ENCODE results near the gene KLHL21.
"Not testable (repeated sequence)": the region's sequence is repeated elsewhere in the genome, so short reads cannot be mapped to it uniquely, and the experiment has no call there.

KLHL21 gene, protein sequence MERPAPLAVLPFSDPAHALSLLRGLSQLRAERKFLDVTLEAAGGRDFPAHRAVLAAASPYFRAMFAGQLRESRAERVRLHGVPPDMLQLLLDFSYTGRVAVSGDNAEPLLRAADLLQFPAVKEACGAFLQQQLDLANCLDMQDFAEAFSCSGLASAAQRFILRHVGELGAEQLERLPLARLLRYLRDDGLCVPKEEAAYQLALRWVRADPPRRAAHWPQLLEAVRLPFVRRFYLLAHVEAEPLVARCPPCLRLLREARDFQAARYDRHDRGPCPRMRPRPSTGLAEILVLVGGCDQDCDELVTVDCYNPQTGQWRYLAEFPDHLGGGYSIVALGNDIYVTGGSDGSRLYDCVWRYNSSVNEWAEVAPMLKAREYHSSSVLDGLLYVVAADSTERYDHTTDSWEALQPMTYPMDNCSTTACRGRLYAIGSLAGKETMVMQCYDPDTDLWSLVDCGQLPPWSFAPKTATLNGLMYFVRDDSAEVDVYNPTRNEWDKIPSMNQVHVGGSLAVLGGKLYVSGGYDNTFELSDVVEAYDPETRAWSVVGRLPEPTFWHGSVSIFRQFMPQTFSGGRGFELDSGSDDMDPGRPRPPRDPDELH

DNA sequence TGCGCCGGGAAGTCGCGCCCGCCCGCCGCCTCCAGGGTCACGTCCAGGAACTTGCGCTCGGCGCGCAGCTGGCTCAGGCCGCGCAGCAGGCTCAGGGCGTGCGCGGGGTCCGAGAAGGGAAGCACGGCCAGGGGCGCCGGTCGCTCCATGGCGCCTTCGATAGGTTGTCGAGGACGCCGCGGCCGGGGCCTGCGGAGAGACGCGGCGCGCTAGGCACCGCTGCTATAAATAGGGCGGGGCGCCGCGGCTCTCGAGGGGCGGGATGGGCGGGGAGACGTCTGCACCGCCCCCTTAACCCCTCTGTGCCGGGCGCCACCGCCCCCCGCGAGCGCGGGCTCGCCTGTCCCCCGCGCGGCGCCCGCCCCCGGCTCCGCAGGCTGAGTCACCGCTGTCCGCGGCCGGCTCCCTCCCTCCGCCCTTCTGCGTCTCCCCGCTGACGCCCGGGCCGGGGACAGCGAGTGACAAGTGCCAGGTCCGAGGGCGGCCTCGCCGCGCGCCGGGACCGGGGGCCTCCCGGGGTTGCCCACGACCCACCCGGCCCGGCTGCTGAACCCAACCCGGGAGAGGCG, at the start of gene KLHL21:
Gene KLHL21, minus strand, starts transcription at position 201 of the 569 bp plus-strand sequence. Its CDS starts 52 bp downstream, at position 149.
- peak; percentile 94 for DNase-seq

DNA sequence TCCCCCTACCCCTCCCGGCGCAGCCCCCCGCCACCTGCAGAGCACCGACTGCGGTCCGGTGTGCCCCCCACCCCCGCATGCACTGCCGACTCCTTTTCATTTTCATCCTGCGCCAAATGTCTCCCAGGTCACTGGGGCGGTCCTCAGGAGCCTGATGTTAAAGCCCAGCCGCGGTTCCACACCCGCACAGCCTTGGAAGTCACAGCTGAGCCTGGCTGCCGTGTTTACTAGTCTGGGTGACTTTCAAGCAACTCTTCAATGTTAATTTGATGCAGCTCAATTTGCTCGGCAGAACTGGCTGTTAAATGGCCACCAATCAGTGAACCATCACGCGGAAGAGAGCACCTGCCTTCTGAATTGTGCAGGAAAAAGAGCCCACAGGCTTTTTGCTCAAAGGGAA, 49.2 kb upstream of the KLHL21 start:
- DNase-seq: no peak

DNA sequence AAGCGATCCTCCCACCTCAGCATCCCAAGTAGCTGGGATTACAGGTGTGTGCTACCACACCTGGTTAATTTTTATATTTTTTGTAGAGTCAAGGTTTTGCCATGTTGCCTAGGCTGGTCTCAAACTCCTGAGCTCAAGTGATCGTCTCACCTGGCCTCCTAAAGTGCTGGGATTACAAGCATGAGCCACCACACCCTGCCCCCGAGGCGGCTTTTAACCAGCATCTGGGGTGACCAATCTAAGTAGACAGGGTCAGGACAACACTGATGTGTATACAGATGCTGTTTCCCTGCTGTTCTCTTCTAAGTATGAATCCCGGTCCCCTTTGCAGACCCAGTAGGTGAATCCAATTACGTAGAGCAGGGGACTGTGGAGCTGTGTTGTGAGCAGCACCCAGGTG, 45.9 kb upstream of the KLHL21 start:
- no peak for DNase-seq

DNA sequence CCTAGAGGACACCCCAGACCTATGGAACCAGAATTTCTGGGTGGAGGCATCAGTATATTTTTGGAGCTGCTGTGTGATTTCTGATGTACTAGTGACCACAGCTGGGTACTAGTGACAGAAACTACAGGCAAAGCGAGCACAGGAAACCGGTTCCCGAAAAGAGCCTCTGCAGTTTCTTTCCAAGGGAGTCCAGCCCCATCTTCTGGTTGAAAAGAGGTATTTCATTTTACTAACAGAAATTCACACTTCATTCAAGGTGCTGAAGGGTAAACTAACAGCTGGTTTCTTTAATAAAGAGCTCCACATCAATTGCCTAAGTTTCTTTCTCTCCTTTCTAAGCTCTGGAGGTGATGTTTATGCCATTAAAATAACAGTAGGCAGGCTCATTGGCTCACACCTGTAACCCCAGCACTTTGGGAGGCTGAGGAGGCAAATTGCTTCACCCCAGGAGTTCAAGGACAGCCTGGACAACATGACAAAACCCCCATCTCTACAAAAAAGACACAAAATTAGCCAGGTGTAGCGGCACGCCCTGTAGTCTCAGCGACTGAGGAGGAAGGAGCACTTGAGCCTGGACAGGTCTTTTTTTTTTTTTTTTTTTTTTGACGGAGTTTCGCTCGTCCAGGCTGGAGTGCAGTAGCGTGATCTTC, 44.0 kb upstream of the KLHL21 start:
- DNase-seq: no peak

DNA sequence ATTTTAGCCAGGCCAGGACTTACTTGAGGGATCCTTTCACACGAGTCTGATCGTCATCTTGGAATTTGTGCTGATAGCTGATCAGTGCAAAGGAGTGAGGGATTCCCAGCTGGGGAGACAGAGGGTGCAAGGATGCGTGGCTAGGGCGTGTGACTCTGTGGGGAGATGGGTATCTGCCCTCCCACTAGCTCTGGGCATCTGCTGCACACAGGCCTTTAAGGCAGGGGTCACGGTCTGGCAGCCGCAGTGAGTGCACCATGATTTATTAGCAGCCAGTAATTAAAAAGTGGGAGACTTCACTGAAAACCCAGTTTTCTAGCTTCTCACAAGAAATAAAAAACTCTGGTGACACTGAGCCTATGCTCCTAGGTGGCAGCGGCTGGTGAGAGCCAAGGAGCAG, 42.3 kb upstream of the KLHL21 start:
- no peak for DNase-seq

DNA sequence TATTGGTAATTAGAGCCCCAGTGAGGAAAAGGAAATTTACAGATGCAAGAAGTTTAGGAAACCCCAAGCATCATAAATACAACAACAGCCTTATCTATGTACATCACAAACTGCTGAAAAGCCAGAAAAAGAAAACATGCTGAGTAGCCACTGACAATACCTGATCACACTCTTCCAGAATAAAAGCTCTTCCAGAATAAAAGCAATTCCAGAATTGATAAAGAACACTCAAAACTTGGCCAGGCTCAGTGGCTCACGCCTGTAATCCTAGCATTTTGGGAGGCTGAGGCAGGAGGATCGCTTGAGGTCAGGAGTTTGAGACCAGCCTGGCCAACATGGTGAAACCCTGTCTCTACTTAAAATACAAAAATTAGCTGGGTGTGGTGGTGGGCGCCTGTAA, 38.2 kb upstream of the KLHL21 start:
- DNase-seq: not testable (repeated sequence)

DNA sequence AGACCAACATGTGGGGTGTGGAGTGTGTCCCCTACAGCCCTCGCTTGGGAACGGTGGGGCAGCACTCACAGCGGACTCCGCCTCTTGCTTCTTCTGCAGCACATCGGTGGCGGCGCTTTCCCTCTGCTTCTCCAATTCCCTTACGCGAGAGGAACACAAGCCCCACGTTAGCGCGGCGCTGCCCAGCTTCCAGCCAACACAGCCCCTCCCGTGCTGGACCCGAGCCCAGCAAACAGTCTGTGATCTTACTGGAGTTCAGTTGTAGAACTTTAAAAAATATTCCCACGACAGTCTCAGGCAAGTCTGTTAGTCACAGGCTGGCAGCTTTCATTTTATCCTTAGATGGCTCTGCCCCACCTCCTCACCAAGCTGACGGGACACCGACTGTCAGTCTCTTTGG, 35.6 kb upstream of the KLHL21 start:
- no peak for DNase-seq

DNA sequence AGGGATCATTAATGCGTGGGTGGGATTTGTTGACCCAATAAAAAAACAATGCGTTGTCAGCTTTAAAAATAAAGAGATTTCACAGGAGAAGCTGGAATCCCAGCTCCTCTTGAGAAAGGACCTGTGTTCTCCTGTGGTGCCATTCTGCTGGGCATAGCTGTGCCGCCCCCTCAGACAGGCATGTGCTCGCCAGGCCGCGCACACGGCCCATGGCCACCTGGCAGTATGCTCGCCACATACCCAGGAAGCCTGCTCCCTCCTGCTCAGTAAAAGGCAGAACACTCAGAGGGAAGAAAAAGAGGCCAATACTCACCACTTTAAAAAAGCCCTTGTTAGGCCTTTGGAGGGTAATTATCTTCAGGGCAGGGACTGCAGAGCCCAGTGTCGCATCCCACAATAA, 35.1 kb upstream of the KLHL21 start:
- no peak for DNase-seq

DNA sequence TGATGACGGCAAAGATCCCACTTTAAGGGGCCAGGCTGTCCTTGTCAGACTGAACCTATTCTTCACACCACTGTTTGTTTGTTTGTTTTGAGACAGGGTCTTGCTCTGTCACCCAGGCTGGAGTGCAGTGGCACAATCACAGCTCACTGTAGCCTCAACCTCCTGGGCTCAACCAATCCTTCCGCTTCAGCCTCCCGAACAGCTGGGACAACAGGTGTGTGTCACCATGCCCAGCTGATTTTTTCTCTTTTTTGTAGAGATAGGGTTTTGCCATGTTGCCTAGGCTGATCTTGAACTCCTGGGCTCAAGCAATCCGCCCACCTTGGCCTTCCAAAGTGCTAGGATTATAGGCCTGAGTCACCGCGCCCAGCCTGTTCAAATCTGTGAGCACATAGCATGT, 34.1 kb upstream of the KLHL21 start:
- not testable (repeated sequence) for DNase-seq

DNA sequence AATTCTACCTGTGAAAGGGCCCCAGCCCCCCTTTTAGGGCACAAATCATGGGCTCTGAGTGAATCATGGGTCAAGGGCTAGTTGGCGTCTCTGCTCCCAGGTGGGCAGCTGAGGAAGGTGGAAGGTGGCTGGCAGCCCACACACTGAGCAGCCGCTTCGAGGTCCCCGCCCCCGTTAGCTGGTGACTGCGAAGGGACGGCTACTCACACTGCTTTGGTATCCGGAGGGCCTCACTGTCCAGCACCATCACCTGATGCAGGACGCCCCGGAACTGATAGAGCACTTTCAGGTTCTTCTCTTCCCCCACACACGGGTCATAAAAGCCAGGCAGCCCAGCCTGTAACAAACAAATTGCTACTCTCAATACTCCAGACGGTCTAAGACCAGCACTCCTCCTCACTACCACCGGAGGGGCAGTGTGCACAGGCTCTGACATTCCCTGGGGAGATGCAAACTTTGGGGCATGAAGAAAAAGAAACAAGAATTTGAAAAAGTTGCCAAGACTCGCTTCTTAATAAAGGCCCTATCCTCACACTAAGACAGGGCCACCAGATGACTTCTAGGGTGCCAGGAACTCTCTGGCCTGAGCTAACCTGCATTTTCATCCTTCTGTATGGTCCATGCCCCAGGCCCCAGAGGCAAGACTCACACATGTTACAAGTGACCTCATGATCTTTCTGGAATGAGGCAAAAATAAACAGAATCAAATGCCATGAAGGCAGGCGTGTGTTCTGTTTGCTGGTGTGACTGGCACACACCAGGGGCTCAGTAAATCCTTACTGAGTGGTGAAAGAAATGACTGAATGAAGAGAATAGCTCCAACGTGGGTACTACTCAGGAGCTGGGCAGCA, 33.5 kb upstream of the KLHL21 start:
- no peak for DNase-seq

DNA sequence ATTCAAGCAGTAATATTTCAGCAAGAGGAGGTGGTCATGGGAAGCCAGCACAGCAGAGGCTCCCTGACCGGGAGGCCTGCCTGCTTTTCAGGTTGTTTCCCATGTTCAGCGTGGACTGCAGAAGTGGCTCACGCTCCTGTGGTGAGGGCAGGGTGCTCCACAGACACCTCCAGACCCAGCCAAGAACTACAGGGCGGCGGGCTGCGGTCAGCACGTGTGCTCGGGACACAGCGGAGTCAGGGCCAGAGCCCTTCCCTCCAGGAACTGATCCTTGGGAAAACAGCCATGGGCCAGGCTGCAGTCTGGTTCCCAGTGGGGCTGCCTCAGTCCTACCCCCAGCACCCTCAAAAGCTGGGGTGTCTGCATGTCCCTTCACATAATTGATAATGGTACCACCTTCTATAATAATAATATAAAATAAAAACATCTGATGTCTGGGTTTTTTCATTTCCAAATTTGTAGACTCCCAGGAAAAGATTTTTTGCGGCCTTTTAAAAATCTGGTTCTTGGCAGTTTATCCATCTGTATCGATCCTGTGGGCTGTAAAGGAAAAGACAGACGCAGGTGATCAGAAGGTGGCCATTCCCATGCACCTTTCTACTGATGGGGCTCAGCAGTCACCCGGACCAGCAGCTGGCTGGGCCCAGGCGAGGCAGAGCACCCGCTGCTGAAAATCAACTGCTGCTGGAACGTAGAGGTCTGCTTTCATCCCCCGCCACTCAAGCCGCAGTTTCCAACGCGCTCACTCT, 32.7 kb upstream of the KLHL21 start:
- no peak for DNase-seq

DNA sequence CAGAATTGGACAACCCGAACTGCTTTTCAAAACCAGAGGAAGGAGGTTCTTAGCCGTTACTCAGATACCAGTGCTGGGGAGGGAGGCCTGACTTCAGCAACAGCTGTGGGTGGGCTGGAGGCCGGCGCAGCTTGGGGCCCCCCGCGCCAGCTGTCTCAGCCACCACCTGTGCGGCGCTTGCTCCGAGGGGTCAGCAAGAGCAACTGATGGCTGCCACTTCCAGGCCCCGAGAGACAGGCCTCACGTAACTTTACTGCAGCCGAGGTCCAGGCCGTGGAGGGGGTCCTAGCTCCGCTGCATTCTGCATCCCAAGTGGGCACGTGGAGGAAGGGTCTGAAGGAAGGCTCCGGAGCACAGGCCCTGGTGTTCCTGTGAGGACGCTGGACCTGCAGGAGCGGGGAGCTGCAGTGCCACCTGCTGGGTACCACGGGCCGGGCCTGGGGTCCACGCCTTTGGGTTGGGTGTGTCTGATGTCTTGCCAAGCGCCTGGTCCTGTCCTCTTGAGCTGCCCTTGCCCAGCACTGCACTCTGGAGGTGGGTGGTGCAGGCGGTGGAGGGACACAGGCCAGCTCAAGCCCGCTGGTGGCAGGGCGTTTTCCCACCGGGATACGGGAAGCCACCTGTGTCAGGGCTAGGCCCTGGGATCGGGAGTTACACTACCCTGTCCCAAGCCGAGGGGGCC, 31.8 kb upstream of the KLHL21 start:
- peak; percentile 66 for DNase-seq

DNA sequence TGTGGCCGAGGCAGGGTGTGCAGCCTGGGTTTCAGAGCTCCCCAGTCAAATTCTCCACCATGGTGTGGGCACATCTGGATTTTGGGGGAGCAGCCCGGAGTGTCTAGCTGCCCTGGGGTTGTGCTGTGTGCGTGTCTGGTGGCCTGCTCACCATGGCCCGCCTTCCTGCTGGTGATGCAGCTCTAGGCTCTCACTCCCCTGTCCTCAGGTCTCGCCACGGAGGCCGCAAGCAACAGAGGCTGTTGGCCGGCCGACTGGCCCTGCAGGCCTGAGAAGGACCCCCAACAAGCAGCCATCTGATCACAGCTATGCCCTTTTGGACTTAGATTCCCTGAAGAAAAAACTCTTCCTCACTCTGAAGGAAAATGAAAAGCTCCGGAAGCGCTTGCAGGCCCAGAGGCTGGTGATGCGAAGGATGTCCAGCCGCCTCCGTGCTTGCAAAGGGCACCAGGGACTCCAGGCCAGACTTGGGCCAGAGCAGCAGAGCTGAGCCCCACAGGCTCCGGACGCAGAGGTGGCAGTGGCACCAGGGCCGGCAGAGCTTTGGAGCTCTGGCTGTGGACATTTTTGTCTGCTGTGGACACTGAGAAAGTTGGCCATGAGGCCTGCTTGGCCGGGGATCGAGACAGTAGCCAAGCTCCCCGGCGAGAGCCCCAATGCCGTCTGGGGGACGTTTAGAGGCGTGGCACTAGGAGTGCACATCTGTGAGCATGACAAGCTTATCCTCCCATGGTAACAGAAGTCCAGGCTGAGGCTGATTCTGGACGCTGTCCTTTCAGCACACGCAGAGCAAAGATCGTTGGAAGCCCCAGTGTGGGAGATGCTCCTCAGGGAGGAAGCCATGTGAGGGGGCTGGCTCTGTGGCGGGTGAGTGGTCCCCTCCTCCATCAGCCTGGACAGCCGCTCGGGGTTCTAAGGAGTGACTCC, 30.2 kb upstream of the KLHL21 start:
- DNase-seq: no peak

DNA sequence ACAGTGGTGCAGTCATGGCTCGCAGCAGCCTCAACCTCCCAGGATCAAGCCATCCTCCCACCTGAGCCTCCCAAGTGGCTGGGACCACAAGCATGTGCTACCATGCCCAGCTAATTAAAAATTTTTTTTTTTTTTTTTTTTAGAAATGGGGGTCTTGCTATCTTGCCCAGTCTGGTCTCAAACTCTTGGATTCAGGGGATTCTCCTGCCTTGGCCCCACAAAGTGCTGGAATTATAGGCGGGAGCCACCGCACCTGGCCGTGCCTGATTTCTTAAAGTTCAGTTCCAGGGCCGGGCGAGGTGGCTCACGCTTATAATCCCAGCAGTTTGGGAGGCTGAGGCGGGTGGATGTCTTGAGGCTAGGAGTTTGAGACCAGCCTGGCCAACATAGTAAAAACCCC, 28.4 kb upstream of the KLHL21 start:
- DNase-seq: no peak

DNA sequence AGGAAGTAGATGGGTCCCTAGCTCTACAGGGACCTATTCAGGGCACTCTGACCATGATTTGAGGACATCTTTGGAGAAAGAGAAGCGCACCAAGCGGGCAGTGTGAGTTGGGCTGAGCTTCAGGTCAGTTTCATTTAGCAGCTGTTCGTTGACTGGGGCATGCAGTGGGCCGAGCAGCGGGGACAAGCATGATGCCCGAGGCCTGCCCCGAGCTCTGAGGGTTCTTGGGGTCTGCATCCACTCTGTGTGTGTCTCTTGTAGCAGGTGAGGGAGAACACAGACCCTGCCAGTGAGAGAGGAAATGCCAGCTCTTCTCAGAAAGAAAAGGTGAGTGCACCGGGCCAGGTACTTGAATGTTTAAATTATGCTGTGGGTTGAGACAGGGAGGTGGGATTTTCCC, 27.4 kb upstream of the KLHL21 start:
- no peak for DNase-seq

DNA sequence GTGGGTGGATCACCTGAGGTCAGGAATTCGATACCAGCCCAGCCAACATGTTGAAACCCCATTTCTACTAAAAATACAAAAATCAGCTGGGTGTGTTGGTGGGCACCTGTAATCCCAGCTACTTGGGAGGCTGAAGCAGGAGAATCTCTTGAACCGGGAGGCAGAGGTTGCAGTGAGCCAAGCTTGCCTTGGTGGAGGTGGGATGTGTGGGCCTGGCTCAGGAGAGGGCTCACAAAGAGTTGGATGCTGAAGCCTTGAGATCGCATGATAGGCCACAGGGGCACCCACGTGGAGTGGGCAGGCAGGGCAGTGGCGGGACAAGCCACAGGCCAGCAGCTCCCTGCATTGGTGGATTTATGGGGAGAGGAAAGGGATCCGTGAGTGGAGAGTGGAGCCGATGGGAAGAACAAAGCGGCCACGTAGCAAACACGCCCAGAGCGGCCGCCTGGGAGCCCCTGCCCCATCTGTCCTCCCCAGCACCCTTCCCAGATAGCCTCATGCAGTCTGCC, 26.4 kb upstream of the KLHL21 start:
- no peak for DNase-seq

DNA sequence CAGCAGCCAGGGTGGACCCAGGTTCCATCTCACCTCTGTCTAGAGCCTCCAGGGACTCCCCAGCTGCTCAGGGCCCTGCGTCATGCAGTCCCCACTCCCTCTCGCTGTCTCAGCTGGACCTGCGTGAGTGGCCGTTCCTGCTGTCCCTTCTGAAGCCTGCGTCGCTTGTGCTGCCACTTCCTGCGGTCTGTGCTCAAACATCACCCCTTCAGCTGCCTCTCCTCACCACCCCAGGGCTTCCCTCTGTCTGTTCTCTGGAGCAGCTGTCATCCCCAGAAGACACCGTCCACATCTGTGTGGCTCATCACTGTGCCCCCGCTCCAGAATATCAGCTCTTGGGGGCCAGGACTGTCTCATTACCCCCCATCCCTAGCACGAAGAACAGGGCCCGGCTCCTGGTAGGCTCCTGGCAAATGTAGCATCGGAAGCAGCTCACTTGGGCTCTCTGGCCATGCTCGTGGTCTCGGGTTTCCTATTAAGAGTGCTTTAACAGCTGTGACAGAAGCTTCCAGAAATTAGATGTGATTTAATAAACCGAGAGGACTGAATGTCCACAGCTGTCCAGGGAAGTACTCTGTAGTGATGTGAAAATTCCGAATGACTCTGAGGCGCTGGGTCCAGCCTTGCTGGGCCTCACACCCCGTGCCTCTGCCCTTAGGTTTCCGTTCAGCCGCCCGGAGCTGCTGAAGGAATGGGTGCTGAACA, 25.3 kb upstream of the KLHL21 start:
- no peak for DNase-seq

DNA sequence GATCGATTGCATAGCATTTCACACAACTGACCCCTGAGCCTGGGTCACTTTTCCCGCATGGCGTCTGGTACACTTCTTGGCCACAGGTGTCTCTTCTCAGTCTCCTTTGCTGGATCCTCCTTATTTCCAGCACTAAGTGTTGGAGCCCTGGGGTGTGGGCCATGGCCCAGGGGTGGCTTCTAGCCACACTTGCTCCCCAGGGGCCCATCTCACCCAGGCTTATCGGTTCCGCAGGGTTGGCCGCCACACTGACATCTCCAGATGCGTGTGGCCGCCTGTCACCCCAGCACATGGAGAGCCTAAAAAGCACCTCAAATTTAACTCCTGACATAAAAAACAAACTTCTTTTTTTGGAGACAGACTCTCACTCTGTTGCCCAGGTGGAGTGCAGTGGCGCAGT, 24.4 kb upstream of the KLHL21 start:
- DNase-seq: no peak

DNA sequence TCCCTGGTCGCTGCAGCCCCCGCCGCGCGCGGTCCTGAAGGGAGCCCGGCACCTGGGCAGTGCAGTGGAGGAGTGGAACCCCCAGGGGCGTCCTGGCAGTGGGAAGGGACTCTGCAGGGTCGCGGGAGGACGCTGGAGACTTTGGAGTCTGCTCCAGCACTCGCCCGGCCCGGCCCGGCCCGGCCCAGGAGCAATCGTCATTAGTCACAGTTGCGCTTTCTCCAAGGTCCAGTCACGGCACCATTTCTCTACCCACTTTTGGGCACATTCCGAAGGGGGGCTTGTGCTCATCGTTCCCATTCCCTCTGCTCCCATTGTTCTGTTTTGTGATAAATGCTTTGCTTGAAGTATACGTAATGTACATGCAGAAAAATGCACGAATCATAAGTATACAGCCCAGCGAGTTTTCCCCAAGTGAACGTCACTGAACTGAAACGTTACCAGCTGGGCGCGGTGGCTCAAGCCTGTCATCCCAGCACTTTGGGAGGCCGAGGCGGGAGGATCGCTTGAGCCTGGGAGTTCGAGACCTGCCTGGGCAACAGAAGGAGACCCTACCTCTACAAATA, 23.0 kb upstream of the KLHL21 start:
- no peak for DNase-seq

Measured in activated CD8-positive, alpha-beta memory T cell treated with anti-CD3 and anti-CD28 coated beads, Interleukin-2, amount 50 U/mL, for 48 hours (primary cell).